Measurements from ENCODE around the gene EPHA6. TPM values are rescaled to one million over a fixed set of nuclear protein-coding genes. Genes with fewer than 3 reads are reported as not detected.
"Not testable (repeated sequence)": the region's sequence is repeated elsewhere in the genome, so short reads cannot be mapped to it uniquely, and the experiment has no call there.

EPHA6 gene
- total RNA-seq, 2 experiments from 2014 or later = not detected

- DNase-seq = no peak
- ChIA-PET CTCF (no interaction called here), POLR2A (no interaction called here)
- H3K9me3 Mint-ChIP-seq = peaks cover 3% of the 10 kb centered on the region
- no peak overlapping the region for H3K4me3 Mint-ChIP-seq
- intact Hi-C loops (cut with micrococcal nuclease) = no loop called here
- no peaks in the 10 kb centered on the region for H3K36me3 Mint-ChIP-seq
- H3K4me1 Mint-ChIP-seq (ENCODE audit: low read depth) = no peaks in the 10 kb centered on the region
- no peaks in the 10 kb centered on the region for H3K27me3 Mint-ChIP-seq
- H3K27ac Mint-ChIP-seq = no peak overlapping the region
Observed at GRCh38 chr3:96958856-96959255, 144.5 kb downstream of the EPHA6 start.

- Mint-ChIP-seq H3K27me3 (no peaks in the 10 kb centered on the region), H3K9me3 (peaks cover 3% of the 10 kb centered on the region), H3K4me1 (ENCODE audit: low read depth) (no peaks in the 10 kb centered on the region), H3K36me3 (no peaks in the 10 kb centered on the region), H3K27ac (no peak overlapping the region), H3K4me3 (no peak overlapping the region)
- DNase-seq = no peak
- intact Hi-C loops (cut with micrococcal nuclease) = no loop called here
- ChIA-PET CTCF (no interaction called here), POLR2A (no interaction called here)
Observed at GRCh38 chr3:96959474-96959873, 145.1 kb downstream of the EPHA6 start.

GRCh38 chr3:96959901-96960641 lies 145.7 kb downstream of the EPHA6 start:
- no peak overlapping the region for H3K4me3 Mint-ChIP-seq
- no peak for DNase-seq
- H3K9me3 Mint-ChIP-seq = peaks cover 3% of the 10 kb centered on the region
- no peaks in the 10 kb centered on the region for H3K36me3 Mint-ChIP-seq
- no peak overlapping the region for H3K27ac Mint-ChIP-seq
- POLR2A ChIA-PET = no interaction called here
- H3K27me3 Mint-ChIP-seq = no peaks in the 10 kb centered on the region
- CTCF ChIA-PET = no interaction called here
- intact Hi-C loops (cut with micrococcal nuclease) = no loop called here
- H3K4me1 Mint-ChIP-seq (ENCODE audit: low read depth) = no peaks in the 10 kb centered on the region

GRCh38 chr3:96960661-96961330 lies 146.4 kb downstream of the EPHA6 start:
- H3K9me3 Mint-ChIP-seq = peaks cover 3% of the 10 kb centered on the region
- ChIA-PET CTCF (no interaction called here), POLR2A (no interaction called here)
- H3K27ac Mint-ChIP-seq = no peak overlapping the region
- no peaks in the 10 kb centered on the region for H3K36me3 Mint-ChIP-seq
- DNase-seq = no peak
- no peak overlapping the region for H3K4me3 Mint-ChIP-seq
- H3K4me1 Mint-ChIP-seq (ENCODE audit: low read depth) = no peaks in the 10 kb centered on the region
- intact Hi-C loops (cut with micrococcal nuclease) = no loop called here
- H3K27me3 Mint-ChIP-seq = no peaks in the 10 kb centered on the region

- POLR2A ChIA-PET = no interaction called here
- Mint-ChIP-seq H3K36me3 (no peaks in the 10 kb centered on the region), H3K27me3 (no peaks in the 10 kb centered on the region), H3K4me1 (ENCODE audit: low read depth) (no peaks in the 10 kb centered on the region), H3K4me3 (no peak overlapping the region), H3K9me3 (peaks cover 3% of the 10 kb centered on the region), H3K27ac (no peak overlapping the region)
- CTCF ChIA-PET = no interaction called here
- no peak for DNase-seq
- intact Hi-C loops (cut with micrococcal nuclease) = no loop called here
Observed at GRCh38 chr3:96961576-96961975, 147.2 kb downstream of the EPHA6 start.

- POLR2A ChIA-PET = no interaction called here
- no peak overlapping the region for H3K27ac Mint-ChIP-seq
- H3K4me3 Mint-ChIP-seq = no peak overlapping the region
- H3K36me3 Mint-ChIP-seq = no peaks in the 10 kb centered on the region
- DNase-seq = no peak
- H3K4me1 Mint-ChIP-seq (ENCODE audit: low read depth) = no peaks in the 10 kb centered on the region
- H3K9me3 Mint-ChIP-seq = no peaks in the 10 kb centered on the region
- CTCF ChIA-PET = no interaction called here
- no peaks in the 10 kb centered on the region for H3K27me3 Mint-ChIP-seq
- intact Hi-C loops (cut with micrococcal nuclease) = no loop called here
Observed at GRCh38 chr3:96966181-96966929, 152.0 kb downstream of the EPHA6 start.

GRCh38 chr3:96970211-96970610 lies 155.8 kb downstream of the EPHA6 start:
- ChIA-PET CTCF (no interaction called here), POLR2A (no interaction called here)
- no peaks in the 10 kb centered on the region for H3K4me1 Mint-ChIP-seq (ENCODE audit: low read depth)
- no peak for DNase-seq
- H3K9me3 Mint-ChIP-seq = no peaks in the 10 kb centered on the region
- no peak overlapping the region for H3K4me3 Mint-ChIP-seq
- intact Hi-C loops (cut with micrococcal nuclease) = no loop called here
- no peaks in the 10 kb centered on the region for H3K36me3 Mint-ChIP-seq
- no peak overlapping the region for H3K27ac Mint-ChIP-seq
- H3K27me3 Mint-ChIP-seq = no peaks in the 10 kb centered on the region

DNA sequence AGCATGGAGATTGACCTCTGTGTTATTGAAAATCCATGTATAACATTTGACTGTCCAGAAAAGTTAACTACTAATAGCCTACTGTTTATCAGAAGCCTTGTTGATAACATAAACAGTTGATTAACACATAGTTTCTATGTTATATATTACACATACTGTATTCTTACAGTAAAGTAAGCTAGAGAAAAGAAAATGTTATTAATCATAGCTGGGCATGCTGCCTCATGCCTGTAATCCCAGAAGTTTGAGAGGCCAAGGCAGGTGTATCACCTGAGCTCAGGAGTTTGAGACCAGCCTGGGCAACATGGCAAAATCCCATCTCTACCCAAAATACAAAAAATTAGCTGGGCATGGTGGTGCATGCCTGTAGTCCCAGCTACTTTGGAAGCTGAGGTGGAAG lies 163.3 kb downstream of the EPHA6 start:
- CTCF ChIA-PET = no interaction called here
- intact Hi-C loops (cut with micrococcal nuclease) = no loop called here
- Mint-ChIP-seq H3K4me3 (no peak overlapping the region), H3K9me3 (peaks cover 2% of the 10 kb centered on the region), H3K27me3 (no peaks in the 10 kb centered on the region), H3K27ac (no peak overlapping the region), H3K36me3 (no peaks in the 10 kb centered on the region), H3K4me1 (ENCODE audit: low read depth) (no peaks in the 10 kb centered on the region)
- POLR2A ChIA-PET = no interaction called here
- DNase-seq = no peak

- DNase-seq; H3K27ac Mint-ChIP-seq; intact Hi-C loops (cut with micrococcal nuclease); H3K36me3 Mint-ChIP-seq; POLR2A ChIA-PET; H3K27me3 Mint-ChIP-seq; H3K4me3 Mint-ChIP-seq; H3K9me3 Mint-ChIP-seq; H3K4me1 Mint-ChIP-seq (ENCODE audit: low read depth); CTCF ChIA-PET: not testable (repeated sequence)
Observed at GRCh38 chr3:96983716-96984115, 169.3 kb downstream of the EPHA6 start.

DNA sequence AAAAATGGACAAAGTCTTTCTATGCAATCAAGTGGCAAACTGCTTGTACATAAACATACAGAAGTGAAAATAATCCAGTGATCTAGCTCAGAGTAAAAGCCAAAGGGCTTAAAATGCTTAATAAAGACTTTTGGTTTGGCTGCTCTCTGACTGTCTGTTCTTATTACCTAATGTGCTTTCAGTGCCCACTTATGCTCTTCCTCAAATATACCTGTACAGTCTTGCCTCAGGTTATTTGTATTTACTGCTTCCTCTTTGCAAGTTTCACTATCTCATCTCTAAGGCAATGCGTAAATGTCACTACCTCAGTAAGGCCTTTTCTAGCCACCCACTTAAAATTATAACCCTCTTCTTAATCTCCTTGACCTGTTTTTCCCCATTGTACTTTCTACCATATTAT lies 171.8 kb downstream of the EPHA6 start:
- H3K27ac Mint-ChIP-seq = no peak overlapping the region
- intact Hi-C loops (cut with micrococcal nuclease) = no loop called here
- ChIA-PET POLR2A (no interaction called here), CTCF (no interaction called here)
- H3K27me3 Mint-ChIP-seq = no peaks in the 10 kb centered on the region
- H3K36me3 Mint-ChIP-seq = no peaks in the 10 kb centered on the region
- no peak overlapping the region for H3K4me3 Mint-ChIP-seq
- no peak for DNase-seq
- no peaks in the 10 kb centered on the region for H3K9me3 Mint-ChIP-seq
- no peaks in the 10 kb centered on the region for H3K4me1 Mint-ChIP-seq (ENCODE audit: low read depth)

GRCh38 chr3:96991231-96991630 lies 176.8 kb downstream of the EPHA6 start:
- Mint-ChIP-seq H3K36me3 (no peaks in the 10 kb centered on the region), H3K27ac (no peak overlapping the region), H3K4me1 (ENCODE audit: low read depth) (no peaks in the 10 kb centered on the region), H3K4me3 (no peak overlapping the region), H3K27me3 (no peaks in the 10 kb centered on the region), H3K9me3 (no peaks in the 10 kb centered on the region)
- intact Hi-C loops (cut with micrococcal nuclease) = no loop called here
- DNase-seq = no peak
- CTCF ChIA-PET = no interaction called here
- POLR2A ChIA-PET = no interaction called here

DNA sequence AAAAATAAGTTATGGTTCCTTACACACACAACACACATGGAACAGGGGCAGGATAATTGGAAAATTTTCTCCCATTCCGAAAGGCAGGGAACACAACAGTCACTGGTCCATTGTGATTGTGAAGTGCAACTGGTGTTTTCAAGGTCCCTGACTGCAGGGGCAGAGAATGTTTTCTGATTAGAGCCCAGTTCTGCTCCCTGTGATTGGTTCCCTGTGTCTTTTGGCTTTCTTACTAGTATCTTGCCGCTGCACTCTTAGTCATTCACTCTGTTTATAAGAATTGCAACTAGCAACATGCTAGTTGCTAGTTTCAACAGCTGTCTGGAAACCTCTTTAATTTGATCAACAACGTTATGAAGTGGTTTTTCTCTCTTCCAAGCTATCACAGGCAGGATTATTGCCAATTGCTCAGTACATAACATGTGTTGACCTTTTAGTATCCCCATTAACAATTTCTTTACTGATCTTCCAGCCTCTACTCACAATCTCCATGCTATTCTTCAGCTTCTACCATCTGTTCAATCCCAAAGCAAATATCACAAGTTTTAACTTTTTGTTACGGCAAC lies 177.5 kb downstream of the EPHA6 start:
- DNase-seq = no peak
- intact Hi-C loops (cut with micrococcal nuclease) = no loop called here
- no peak overlapping the region for H3K27ac Mint-ChIP-seq
- no peaks in the 10 kb centered on the region for H3K4me1 Mint-ChIP-seq (ENCODE audit: low read depth)
- no peaks in the 10 kb centered on the region for H3K9me3 Mint-ChIP-seq
- H3K27me3 Mint-ChIP-seq = no peaks in the 10 kb centered on the region
- H3K36me3 Mint-ChIP-seq = no peaks in the 10 kb centered on the region
- H3K4me3 Mint-ChIP-seq = no peak overlapping the region
- ChIA-PET POLR2A (interaction anchor here (0.7 kb wide), 1 partner anchor 134 kb away, joined by 5 read pairs; no protein-coding TSS in a partner anchor), CTCF (no interaction called here)
